OCI-LY7 (cell line): Measurements from ENCODE around the gene PRX. TPM values are rescaled to one million over a fixed set of nuclear protein-coding genes. Genes with fewer than 3 reads are reported as not detected.
"Not testable (repeated sequence)": the region's sequence is repeated elsewhere in the genome, so short reads cannot be mapped to it uniquely, and the experiment has no call there.

ENCODE experiments used
- BruUV-seq: library from RNA; stranded (reverse); fragments of 400-500 nt; replicated peaks from 2 replicates; lab custom pipeline; 2021; lab: Mats Ljungman, UMichigan
- CTCF ChIA-PET: fragments of 300-600 bp; sonication (Branson Sonifier 250); formaldehyde crosslinking; loops from one replicate; lab custom pipeline; 2022; ENCODE audit warnings: antibody characterized with exemption; ENCODE audit not compliant: unreplicated experiment; lab: Charles Lee
- POLR2A ChIA-PET: fragments of 300-600 bp; sonication (Branson Sonifier 250); formaldehyde crosslinking; loops from one replicate; lab custom pipeline; 2022; ENCODE audit warnings: antibody characterized with exemption; lab: Charles Lee
- DNase-seq: peaks from one replicate; pipeline ENCODE4 v3.0.0-alpha.2; 2015; ENCODE audit warnings: low spot score
- H2AFZ ChIP-seq: fragments of 200-600 bp; sonication (generic), shearing (Covaris generic); 2 replicates; pipeline ENCODE4 v1.6.1; 2014; ENCODE audit warnings: mild to moderate bottlenecking, antibody characterized with exemption, low read length, moderate library complexity
- H3K27ac ChIP-seq: fragments of 200-600 bp; sonication (generic); 2 replicates; pipeline ENCODE4 v1.5.1; 2014; ENCODE audit warnings: mixed run types, low read depth, mild to moderate bottlenecking, moderate library complexity, low read length, inconsistent platforms; ENCODE audit not compliant: poor library complexity, severe bottlenecking
- H3K36me3 ChIP-seq: fragments of 200-600 bp; sonication (generic); 2 replicates; pipeline ENCODE4 v1.6.1; 2014; ENCODE audit warnings: mild to moderate bottlenecking, antibody characterized with exemption, low read length, moderate library complexity, mixed read lengths; ENCODE audit not compliant: insufficient read depth
- H3K4me1 ChIP-seq: fragments of 200-600 bp; sonication (generic); 2 replicates; pipeline ENCODE4 v1.5.1; 2014; ENCODE audit warnings: mild to moderate bottlenecking, low read length; ENCODE audit not compliant: insufficient read depth, poor library complexity, severe bottlenecking
- H3K4me2 ChIP-seq: fragments of 200-600 bp; sonication (generic); 2 replicates; pipeline ENCODE4 v1.6.1; 2014; ENCODE audit warnings: mild to moderate bottlenecking, low read length
- H3K4me3 ChIP-seq: fragments of 200-600 bp; sonication (generic); 2 replicates; pipeline ENCODE4 v1.5.1; 2014; ENCODE audit warnings: mild to moderate bottlenecking, low read depth, low read length; ENCODE audit not compliant: poor library complexity, severe bottlenecking
- H3K79me2 ChIP-seq: fragments of 200-600 bp; sonication (generic); 2 replicates; pipeline ENCODE4 v1.6.1; 2016; ENCODE audit warnings: low read depth, mild to moderate bottlenecking, low read length, moderate library complexity, mixed read lengths; ENCODE audit not compliant: insufficient read depth
- H3K9me2 ChIP-seq: fragments of 200-600 bp; sonication (generic); 2 replicates; pipeline ENCODE4 v1.6.1; 2016; ENCODE audit warnings: mild to moderate bottlenecking, low read length, mixed read lengths; ENCODE audit not compliant: insufficient read depth
- H3K9me3 ChIP-seq: fragments of 200-600 bp; sonication (generic); 2 replicates; pipeline ENCODE4 v1.6.1; 2014; ENCODE audit warnings: mild to moderate bottlenecking, mixed run types, low read length, mixed read lengths
- H4K20me1 ChIP-seq: fragments of 200-600 bp; sonication (generic); 2 replicates; pipeline ENCODE4 v1.6.1; 2014; ENCODE audit warnings: mild to moderate bottlenecking, antibody characterized with exemption, low read length, moderate library complexity, mixed read lengths; ENCODE audit not compliant: insufficient read depth
- EZH2phosphoT487 ChIP-seq: fragments of 200-600 bp; sonication (generic); IDR thresholded peaks from 2 replicates; pipeline ENCODE4 v1.6.1; 2018; ENCODE audit warnings: low read depth, borderline replicate concordance, mild to moderate bottlenecking, mixed run types, antibody characterized with exemption, low read length, moderate library complexity, mixed read lengths
- intact Hi-C: fragments of 100-400 bp; cut with micrococcal nuclease; formaldehyde crosslinking; loops from one replicate; pipeline ENCODE4 v1.10.0; 2022; ENCODE audit not compliant: unreplicated experiment
- total RNA-seq, 2 experiments: library from RNA; depleted of rRNA in 1 of 2; stranded (reverse); fragments of >200 nt in 1 of 2; shearing (Covaris generic) in 1 of 2; gene quantifications; 2 replicates each; pipeline ENCODE4 v1.2.3, GENCODE V29; 2014 to 2022
- TF ChIP-seq, protein P1 (sequence below): fragments of 200-600 bp; sonication (generic); conservative IDR thresholded peaks from 2 replicates; pipeline ENCODE4 v1.5.1; 2014; ENCODE audit warnings: mild to moderate bottlenecking, antibody characterized with exemption, low read length, moderate library complexity, mixed read lengths

The PRX gene
- total RNA-seq, 2 experiments from 2014 or later = 2.2 to 4.9 TPM

- ChIA-PET CTCF (no interaction called here), POLR2A (no interaction called here)
- H3K4me3 ChIP-seq = no peak overlapping the region
- no peak for DNase-seq
- intact Hi-C loops = no loop called here
- H3K79me2 ChIP-seq = peaks cover 22% of the 10 kb centered on the region
- H3K27ac ChIP-seq = no peak overlapping the region
- H3K9me3 ChIP-seq = no peaks in the 10 kb centered on the region
- TF ChIP-seq, protein P1, sequence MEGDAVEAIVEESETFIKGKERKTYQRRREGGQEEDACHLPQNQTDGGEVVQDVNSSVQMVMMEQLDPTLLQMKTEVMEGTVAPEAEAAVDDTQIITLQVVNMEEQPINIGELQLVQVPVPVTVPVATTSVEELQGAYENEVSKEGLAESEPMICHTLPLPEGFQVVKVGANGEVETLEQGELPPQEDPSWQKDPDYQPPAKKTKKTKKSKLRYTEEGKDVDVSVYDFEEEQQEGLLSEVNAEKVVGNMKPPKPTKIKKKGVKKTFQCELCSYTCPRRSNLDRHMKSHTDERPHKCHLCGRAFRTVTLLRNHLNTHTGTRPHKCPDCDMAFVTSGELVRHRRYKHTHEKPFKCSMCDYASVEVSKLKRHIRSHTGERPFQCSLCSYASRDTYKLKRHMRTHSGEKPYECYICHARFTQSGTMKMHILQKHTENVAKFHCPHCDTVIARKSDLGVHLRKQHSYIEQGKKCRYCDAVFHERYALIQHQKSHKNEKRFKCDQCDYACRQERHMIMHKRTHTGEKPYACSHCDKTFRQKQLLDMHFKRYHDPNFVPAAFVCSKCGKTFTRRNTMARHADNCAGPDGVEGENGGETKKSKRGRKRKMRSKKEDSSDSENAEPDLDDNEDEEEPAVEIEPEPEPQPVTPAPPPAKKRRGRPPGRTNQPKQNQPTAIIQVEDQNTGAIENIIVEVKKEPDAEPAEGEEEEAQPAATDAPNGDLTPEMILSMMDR = no peak
- no peak for TF ChIP-seq EZH2phosphoT487
- H4K20me1 ChIP-seq = no peaks in the 10 kb centered on the region
- H3K4me2 ChIP-seq = no peak overlapping the region
- H3K36me3 ChIP-seq = peaks cover 28% of the 10 kb centered on the region
- BruUV-seq = no TSS peak
- no peak overlapping the region for H2AFZ ChIP-seq
- H3K4me1 ChIP-seq = peaks cover 45% of the 10 kb centered on the region
- no peaks in the 10 kb centered on the region for H3K9me2 ChIP-seq
These were observed 25.1 kb upstream of the PRX start for GRCh38 chr19:40438284-40438683.

- Histone ChIP-seq H3K9me3 (no peaks in the 10 kb centered on the region), H3K4me2 (peak overlapping the region; percentile 89), H2AFZ (peak overlapping the region; percentile 99), H3K36me3 (no peaks in the 10 kb centered on the region), H3K9me2 (no peaks in the 10 kb centered on the region), H3K4me1 (peaks cover 38% of the 10 kb centered on the region), H3K79me2 (no peaks in the 10 kb centered on the region), H3K27ac (peak overlapping the region; percentile 75), H3K4me3 (peak overlapping the region; percentile 66), H4K20me1 (no peaks in the 10 kb centered on the region)
- intact Hi-C loops = no loop called here
- ChIA-PET CTCF (no interaction called here), POLR2A (interaction anchor here (0.6 to 1.2 kb wide), 3 partner anchors 12 to 1890 kb away, joined by 3 to 4 read pairs (median 4); partner anchors contain the start of gene BLVRB)
- TF ChIP-seq, protein P1 = no peak
- TF ChIP-seq EZH2phosphoT487 = no peak
- TSS peak; percentile 92 for BruUV-seq
- peak; percentile 77 for DNase-seq
These were observed 20.4 kb upstream of the PRX start for GRCh38 chr19:40433391-40434216.

GRCh38 chr19:40432760-40433159 is 19.6 kb upstream of the PRX start:
- POLR2A ChIA-PET = interaction anchor here (0.5 to 0.7 kb wide), 3 partner anchors 12 to 154 kb away, joined by 4 to 5 read pairs (median 4); no protein-coding TSS in a partner anchor

More at GRCh38 chr19:40432760-40433159, 19.6 kb upstream of the PRX start:
- H3K79me2 ChIP-seq, H3K9me3 ChIP-seq, DNase-seq, H4K20me1 ChIP-seq, intact Hi-C loops, H3K4me3 ChIP-seq, H3K9me2 ChIP-seq, H3K36me3 ChIP-seq, BruUV-seq, CTCF ChIA-PET: not testable (repeated sequence)
- Histone ChIP-seq H3K4me1 (peaks cover 38% of the 10 kb centered on the region), H2AFZ (peak overlapping the region; percentile 99; the same call in 1 of the 2 replicates), H3K27ac (peak overlapping the region; percentile 75), H3K4me2 (peak overlapping the region; percentile 89)
